Bronchial epithelial cell (primary cell): ENCODE measurements around the gene VPS37B. TPM values are rescaled to one million over a fixed set of nuclear protein-coding genes. Genes with fewer than 3 reads are reported as not detected.
"Not testable (repeated sequence)": the region's sequence is repeated elsewhere in the genome, so short reads cannot be mapped to it uniquely, and the experiment has no call there.

Experiments used
- DNase-seq: peaks from one replicate; pipeline ENCODE4 v3.0.0-alpha.2; 2010; ENCODE audit warnings: low read depth
- FAIRE-seq: peaks from 2 replicates; lab custom pipeline; 2011; peaks lifted over from hg19 to GRCh38; lab: Jason Lieb, UNC
- H3K27me3 ChIP-seq: 2 replicates; pipeline ENCODE4 v1.5.1; 2011; ENCODE audit warnings: low read length; ENCODE audit not compliant: control insufficient read depth, insufficient read depth
- H3K36me3 ChIP-seq: 2 replicates; pipeline ENCODE4 v1.5.1; 2011; ENCODE audit warnings: low read length; ENCODE audit not compliant: control insufficient read depth, insufficient read depth
- H3K4me3 ChIP-seq: 2 replicates; pipeline ENCODE4 v1.5.1; 2011; ENCODE audit warnings: mild to moderate bottlenecking, low read depth, low read length, control low read depth
- total RNA-seq: library from RNA; depleted of rRNA; stranded (reverse); fragments of >200 nt; gene quantifications from 2 replicates; pipeline ENCODE4 v1.2.1, GENCODE V29; 2014
- TF ChIP-seq, protein P1 (sequence below): IDR thresholded peaks from 2 replicates; pipeline ENCODE4 v1.5.1; 2011; ENCODE audit warnings: mild to moderate bottlenecking, moderate library complexity, low read length, control low read depth, inconsistent platforms; ENCODE audit not compliant: insufficient read depth, severe bottlenecking

Gene VPS37B
- total RNA-seq, 1 donor from 2014 or later, result 25.0 TPM

DNA sequence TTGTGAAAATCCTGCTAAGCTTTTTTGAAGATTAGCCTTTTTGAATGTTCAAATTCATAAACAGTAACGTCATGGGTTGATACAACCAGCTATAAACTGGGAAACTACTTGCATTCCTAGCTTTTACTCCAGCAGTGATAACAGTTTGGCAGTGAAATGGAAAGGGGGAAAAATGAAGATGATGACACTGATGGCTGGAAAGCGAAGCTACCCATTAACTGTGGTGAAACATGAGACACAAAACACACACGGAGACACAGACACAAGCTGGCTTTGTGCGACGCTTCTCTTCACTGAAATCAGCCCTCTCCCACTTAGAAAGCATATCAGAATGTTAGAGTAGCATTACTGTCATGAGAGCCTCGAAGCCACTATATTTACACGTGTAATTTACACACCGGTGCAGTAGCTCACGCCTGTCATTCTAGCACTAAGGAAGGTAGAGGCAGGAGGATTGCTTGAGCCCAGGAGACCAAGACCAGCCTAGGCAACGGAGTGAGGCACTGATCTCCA, 15.7 kb downstream of the VPS37B start:
- no peak for FAIRE-seq
- H3K36me3 ChIP-seq, result peaks cover 7% of the 10 kb centered on the region
- no peak for DNase-seq
- TF ChIP-seq, protein P1, sequence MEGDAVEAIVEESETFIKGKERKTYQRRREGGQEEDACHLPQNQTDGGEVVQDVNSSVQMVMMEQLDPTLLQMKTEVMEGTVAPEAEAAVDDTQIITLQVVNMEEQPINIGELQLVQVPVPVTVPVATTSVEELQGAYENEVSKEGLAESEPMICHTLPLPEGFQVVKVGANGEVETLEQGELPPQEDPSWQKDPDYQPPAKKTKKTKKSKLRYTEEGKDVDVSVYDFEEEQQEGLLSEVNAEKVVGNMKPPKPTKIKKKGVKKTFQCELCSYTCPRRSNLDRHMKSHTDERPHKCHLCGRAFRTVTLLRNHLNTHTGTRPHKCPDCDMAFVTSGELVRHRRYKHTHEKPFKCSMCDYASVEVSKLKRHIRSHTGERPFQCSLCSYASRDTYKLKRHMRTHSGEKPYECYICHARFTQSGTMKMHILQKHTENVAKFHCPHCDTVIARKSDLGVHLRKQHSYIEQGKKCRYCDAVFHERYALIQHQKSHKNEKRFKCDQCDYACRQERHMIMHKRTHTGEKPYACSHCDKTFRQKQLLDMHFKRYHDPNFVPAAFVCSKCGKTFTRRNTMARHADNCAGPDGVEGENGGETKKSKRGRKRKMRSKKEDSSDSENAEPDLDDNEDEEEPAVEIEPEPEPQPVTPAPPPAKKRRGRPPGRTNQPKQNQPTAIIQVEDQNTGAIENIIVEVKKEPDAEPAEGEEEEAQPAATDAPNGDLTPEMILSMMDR, result no peak
- no peak overlapping the region for H3K4me3 ChIP-seq
- no peaks in the 10 kb centered on the region for H3K27me3 ChIP-seq

DNA sequence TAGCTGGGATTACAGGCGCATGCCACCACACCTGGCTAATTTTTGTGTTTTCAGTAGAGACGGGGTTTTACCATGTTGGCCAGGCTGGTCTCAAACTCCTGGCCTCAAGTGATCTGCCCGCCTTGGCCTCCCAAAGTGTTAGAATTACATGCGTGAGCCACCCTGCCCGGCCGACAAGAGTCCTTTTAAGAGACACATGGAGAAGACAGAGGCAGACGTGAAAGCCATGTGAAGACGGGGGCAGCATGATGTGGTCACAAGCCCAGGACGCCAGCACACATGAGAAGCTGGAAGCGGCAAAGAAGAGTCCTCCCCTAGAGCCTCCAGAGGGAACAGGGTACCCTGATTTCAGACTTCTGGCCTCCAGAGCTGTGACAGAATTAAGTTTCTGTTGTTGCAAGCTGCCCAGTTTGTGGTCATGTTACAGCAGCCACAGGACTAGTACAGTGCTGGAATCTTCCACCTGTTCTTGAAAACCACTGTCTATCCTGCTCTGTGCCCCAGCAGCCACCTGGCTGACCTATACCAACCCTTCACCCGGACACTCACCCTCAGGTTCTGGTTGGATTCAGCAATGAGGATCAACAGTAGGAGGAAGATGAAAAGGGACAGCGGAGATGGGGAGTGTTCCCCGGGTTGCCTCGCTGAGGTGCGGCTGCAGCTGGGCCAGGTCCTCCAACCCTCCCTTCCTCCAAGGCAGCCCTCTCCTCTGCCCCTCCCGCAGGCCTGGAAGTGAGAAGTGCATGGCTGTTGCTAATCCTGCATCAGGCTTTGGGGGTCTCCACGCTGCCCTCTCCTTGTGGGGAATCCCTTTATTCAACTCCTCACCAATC, 16.9 kb downstream of the VPS37B start:
- Histone ChIP-seq H3K27me3 (no peaks in the 10 kb centered on the region), H3K36me3 (peaks cover 7% of the 10 kb centered on the region), H3K4me3 (no peak overlapping the region)
- TF ChIP-seq, protein P1, result no peak
- FAIRE-seq (no peak), DNase-seq (no peak)

DNA sequence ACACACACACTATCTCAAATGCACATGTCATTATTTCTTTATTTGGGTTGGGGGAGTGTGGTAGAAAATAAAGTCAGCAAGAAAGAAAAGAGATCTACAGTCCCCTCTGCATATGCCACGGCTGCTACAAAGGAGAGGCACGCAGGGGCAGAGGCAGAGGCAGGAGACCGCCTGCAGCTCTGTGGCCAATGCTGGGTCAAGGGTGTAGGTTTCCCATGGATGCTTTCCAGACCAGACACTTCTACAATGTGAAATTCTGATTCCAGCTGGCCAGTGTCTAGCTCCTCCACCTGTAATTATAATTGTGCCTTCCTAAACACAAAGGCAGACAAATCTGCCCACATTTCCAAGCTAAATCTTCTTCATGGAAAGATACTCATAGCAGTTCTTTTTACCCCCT, 19.2 kb downstream of the VPS37B start:
- FAIRE-seq, result no peak
- Histone ChIP-seq H3K4me3 (no peak overlapping the region), H3K27me3 (no peaks in the 10 kb centered on the region), H3K36me3 (peaks cover 8% of the 10 kb centered on the region)
- TF ChIP-seq, protein P1, result no peak
- no peak for DNase-seq

DNA sequence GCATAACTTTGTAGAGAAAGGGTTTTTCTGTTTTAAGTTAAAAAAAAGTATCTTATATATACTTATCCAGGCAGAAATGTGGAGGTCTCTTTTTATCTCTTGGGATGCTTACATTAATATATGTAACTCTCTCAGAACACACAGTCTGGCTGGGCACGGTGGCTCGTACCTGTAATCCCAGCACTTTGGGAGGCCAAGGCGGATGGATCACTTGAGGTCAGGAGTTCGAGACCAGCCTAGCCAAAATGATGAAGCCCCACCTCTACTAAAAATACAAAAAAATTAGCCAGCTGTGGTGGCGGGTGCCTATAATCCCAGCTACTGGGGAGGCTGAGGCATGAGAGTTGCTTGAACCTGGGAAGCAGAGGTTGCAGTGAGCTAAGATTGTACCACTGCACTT, 19.6 kb downstream of the VPS37B start:
- DNase-seq, H3K4me3 ChIP-seq, FAIRE-seq, H3K36me3 ChIP-seq, H3K27me3 ChIP-seq: not testable (repeated sequence)

DNA sequence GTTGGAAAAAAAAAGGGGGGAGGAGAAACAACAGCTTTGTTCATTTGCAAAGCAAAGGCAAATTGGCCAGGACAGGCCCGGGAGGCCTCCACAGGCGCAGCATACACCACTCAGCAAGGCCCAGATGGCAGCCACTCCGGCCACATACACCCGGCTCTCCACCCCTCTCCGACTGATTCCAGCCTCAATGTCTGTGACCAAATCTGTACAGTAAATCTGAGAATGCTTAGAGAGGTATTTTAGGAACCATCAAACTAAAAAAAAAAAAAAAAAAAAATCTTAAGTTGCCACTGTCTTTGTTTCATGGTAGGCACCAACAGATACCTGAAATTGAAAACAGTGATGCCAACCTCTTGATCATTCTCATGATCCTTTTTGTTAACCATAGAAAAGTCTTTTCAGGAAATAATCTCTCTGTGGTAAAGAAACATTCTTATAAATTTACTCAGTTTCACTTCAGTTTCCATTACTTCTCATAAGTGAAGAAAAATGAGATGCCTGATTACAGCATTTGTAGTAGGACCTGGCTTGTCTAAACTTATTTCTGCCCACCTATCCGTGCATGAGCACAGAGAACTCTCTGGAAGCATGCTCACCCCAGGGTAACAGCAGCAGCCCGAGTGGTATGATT, 20.2 kb downstream of the VPS37B start:
- H3K27me3 ChIP-seq, result no peaks in the 10 kb centered on the region
- H3K4me3 ChIP-seq, result no peak overlapping the region
- FAIRE-seq, result no peak
- H3K36me3 ChIP-seq, result peaks cover 15% of the 10 kb centered on the region
- no peak for DNase-seq
- TF ChIP-seq, protein P1, result no peak

DNA sequence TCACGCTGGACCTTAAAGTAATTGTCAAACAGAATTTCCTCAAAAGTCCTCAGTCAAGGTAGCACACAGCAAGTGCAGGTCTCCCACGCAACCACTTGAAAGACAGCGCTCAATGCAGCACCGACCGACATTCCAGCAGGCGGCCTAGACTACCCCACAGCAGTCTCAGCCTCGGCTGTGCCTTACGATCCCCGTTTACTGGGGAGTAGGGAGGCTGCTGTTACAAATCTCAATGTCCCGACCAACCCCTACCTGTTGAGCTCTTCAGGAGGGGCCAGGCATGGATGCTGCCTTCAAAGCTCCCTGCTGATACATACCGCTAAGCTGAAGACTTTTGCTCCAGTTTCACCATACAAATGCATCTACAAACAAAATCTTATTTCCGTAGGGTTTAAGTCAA, 21.8 kb downstream of the VPS37B start:
- H3K36me3 ChIP-seq, result peaks cover 18% of the 10 kb centered on the region
- FAIRE-seq, result no peak
- TF ChIP-seq, protein P1, result peak; percentile 6

More for the DNA sequence above, 21.8 kb downstream of the VPS37B start:
- Histone ChIP-seq H3K27me3 (no peaks in the 10 kb centered on the region), H3K4me3 (no peak overlapping the region)
- no peak for DNase-seq
